Measurements from ENCODE around the gene MRGPRX2. TPM values are rescaled to one million over a fixed set of nuclear protein-coding genes. Genes with fewer than 3 reads are reported as not detected.

Gene MRGPRX2
- total and polyA plus RNA-seq, 2 experiments from 2014 or later: not detected

- Histone ChIP-seq H4K20me1 (replicated peaks; ENCODE audit: insufficient read depth) (no peaks in the 10 kb centered on the region), H3F3A (replicated peaks; ENCODE audit: low read depth) (no peaks in the 10 kb centered on the region), H3K4me3 (no peak overlapping the region), H2AFZ (no peak overlapping the region), H3K4me1 (ENCODE audit: insufficient read depth) (peaks cover 9% of the 10 kb centered on the region; the same call in 1 of the 2 replicates), H3K79me2 (replicated peaks; ENCODE audit: insufficient read depth) (no peaks in the 10 kb centered on the region), H3K9me2 (ENCODE audit: insufficient read depth) (no peaks in the 10 kb centered on the region; the same call in 1 of the 2 replicates), H3K4me2 (no peak overlapping the region), H3K36me3 (ENCODE audit: insufficient read depth) (no peaks in the 10 kb centered on the region), H3K27ac (ENCODE audit: low read depth) (no peak overlapping the region), H3K27me3 (ENCODE audit: insufficient read depth) (no peaks in the 10 kb centered on the region)
- no peaks in the 10 kb centered on the region for H3K4me1 Mint-ChIP-seq
- H3K27me3 Mint-ChIP-seq (ENCODE audit: insufficient read depth, low read depth, poor library complexity): peaks cover 2% of the 10 kb centered on the region
- H3K4me3 Mint-ChIP-seq: no peak overlapping the region
- no peak overlapping the region for H3K27ac Mint-ChIP-seq
- DNase-seq (ENCODE audit: low spot score) (no peak), ATAC-seq (no peak)
- no peaks in the 10 kb centered on the region for H3K36me3 Mint-ChIP-seq (ENCODE audit: low read depth)
- TF ChIP-seq POLR2AphosphoS5 (IDR thresholded peaks at IDR 0.05; ENCODE audit: low read depth): no peak
- no peak for TF ChIP-seq REST (IDR thresholded peaks at IDR 0.05; ENCODE audit: unreplicated experiment)
- TF ChIP-seq ZNF114 (CRISPR knock-in tag; IDR thresholded peaks at IDR 0.05): no peak
- TF ChIP-seq CREB1 (CRISPR knock-in tag; IDR thresholded peaks at IDR 0.05; ENCODE audit: low read depth): no peak
- no peak for TF ChIP-seq NANOG (IDR thresholded peaks at IDR 0.05; ENCODE audit: borderline replicate concordance)
- TF ChIP-seq CTCF (conservative IDR thresholded peaks at IDR 0.05; ENCODE audit: low read depth in 2 of 2): no peak
- peaks cover 3% of the 10 kb centered on the region; the same call in 1 of the 3 replicates for H3K9me3 Mint-ChIP-seq
Measured at GRCh38 chr11:19032990-19033389, 27.5 kb downstream of the MRGPRX2 start.

- Histone ChIP-seq H3K27ac (ENCODE audit: low read depth) (no peak overlapping the region), H4K20me1 (replicated peaks; ENCODE audit: insufficient read depth) (no peaks in the 10 kb centered on the region), H3F3A (replicated peaks; ENCODE audit: low read depth) (no peaks in the 10 kb centered on the region), H3K79me2 (replicated peaks; ENCODE audit: insufficient read depth) (no peaks in the 10 kb centered on the region), H3K4me3 (no peak overlapping the region), H3K4me1 (ENCODE audit: insufficient read depth) (0 out of 2 replicates have a peak, but pooled peaks cover 5% of the 10 kb centered on the region), H2AFZ (no peak overlapping the region), H3K4me2 (no peak overlapping the region), H3K36me3 (ENCODE audit: insufficient read depth) (no peaks in the 10 kb centered on the region), H3K9me2 (ENCODE audit: insufficient read depth) (no peaks in the 10 kb centered on the region; the same call in 1 of the 2 replicates), H3K27me3 (ENCODE audit: insufficient read depth) (no peaks in the 10 kb centered on the region)
- no peak for ATAC-seq
- H3K4me3 Mint-ChIP-seq: no peak overlapping the region
- no peaks in the 10 kb centered on the region for H3K36me3 Mint-ChIP-seq (ENCODE audit: low read depth)
- DNase-seq (ENCODE audit: low spot score): no peak
- H3K27me3 Mint-ChIP-seq (ENCODE audit: insufficient read depth, low read depth, poor library complexity): peaks cover 3% of the 10 kb centered on the region
- no peak overlapping the region for H3K27ac Mint-ChIP-seq
- peaks cover 3% of the 10 kb centered on the region; the same call in 1 of the 3 replicates for H3K9me3 Mint-ChIP-seq
- H3K4me1 Mint-ChIP-seq: 0 out of 3 replicates have a peak, but pooled peaks cover 3% of the 10 kb centered on the region
- TF ChIP-seq JUNB (IDR thresholded peaks at IDR 0.05; ENCODE audit: unreplicated experiment): no peak
- no peak for TF ChIP-seq POLR2AphosphoS5 (IDR thresholded peaks at IDR 0.05; ENCODE audit: low read depth)
- TF ChIP-seq EZH2phosphoT487 (IDR thresholded peaks at IDR 0.05; ENCODE audit: unreplicated experiment): no peak
- no peak for TF ChIP-seq CTCF (conservative IDR thresholded peaks at IDR 0.05; ENCODE audit: low read depth in 2 of 2)
- no peak for TF ChIP-seq ZNF331 (CRISPR knock-in tag; IDR thresholded peaks at IDR 0.05; ENCODE audit: low read depth)
- TF ChIP-seq REST (IDR thresholded peaks at IDR 0.05; ENCODE audit: unreplicated experiment): no peak
Measured at GRCh38 chr11:19027829-19028595, 32.5 kb downstream of the MRGPRX2 start.
